ENCODE results near the gene GNG2. TPM values are rescaled to one million over a fixed set of nuclear protein-coding genes. Genes with fewer than 3 reads are reported as not detected.

Gene GNG2
- total and polyA plus RNA-seq, 2 experiments from 2014 or later, result 3.3 to 4.5 TPM

- no peak for TF ChIP-seq CTCF (IDR thresholded peaks at IDR 0.05; ENCODE audit: low read depth, low read length)
- no peak overlapping the region for H3K4me3 ChIP-seq
- H3K27me3 ChIP-seq, result no peaks in the 10 kb centered on the region
- H3K4me1 ChIP-seq (ENCODE audit: low read depth), result peaks cover 7% of the 10 kb centered on the region
- no peaks in the 10 kb centered on the region for H3K9me3 ChIP-seq (ENCODE audit: low read depth)
- H3K36me3 ChIP-seq, result no peaks in the 10 kb centered on the region
- peak in 1 of 2 donors; percentile 66 for DNase-seq (ENCODE audit: low read depth in 1 of 2, low spot score in 1 of 2)
- H3K27ac ChIP-seq, result no peak overlapping the region
Measured at GRCh38 chr14:51977075-51977474, 116.7 kb downstream of the GNG2 start.

GRCh38 chr14:51978681-51979085, 118.3 kb downstream of the GNG2 start:
- DNase-seq (ENCODE audit: low read depth in 1 of 2, low spot score in 1 of 2), result peak in 1 of 2 donors; percentile 63
- H3K4me1 ChIP-seq (ENCODE audit: low read depth), result peaks cover 7% of the 10 kb centered on the region
- H3K36me3 ChIP-seq, result no peaks in the 10 kb centered on the region
- no peaks in the 10 kb centered on the region for H3K9me3 ChIP-seq (ENCODE audit: low read depth)
- H3K27ac ChIP-seq, result no peak overlapping the region
- no peak overlapping the region for H3K4me3 ChIP-seq
- TF ChIP-seq CTCF (IDR thresholded peaks at IDR 0.05; ENCODE audit: low read depth, low read length), result no peak
- H3K27me3 ChIP-seq, result no peaks in the 10 kb centered on the region

- H3K27me3 ChIP-seq, result no peaks in the 10 kb centered on the region
- no peak overlapping the region for H3K4me3 ChIP-seq
- peaks cover 7% of the 10 kb centered on the region for H3K4me1 ChIP-seq (ENCODE audit: low read depth)
- no peaks in the 10 kb centered on the region for H3K36me3 ChIP-seq
- no peaks in the 10 kb centered on the region for H3K9me3 ChIP-seq (ENCODE audit: low read depth)
- peak; percentile 82 for TF ChIP-seq CTCF (IDR thresholded peaks at IDR 0.05; ENCODE audit: low read depth, low read length)
- no peak overlapping the region for H3K27ac ChIP-seq
- peak; percentile 88 to 91 for DNase-seq (ENCODE audit: low read depth in 1 of 2, low spot score in 1 of 2)
Measured at GRCh38 chr14:51979088-51979709, 118.8 kb downstream of the GNG2 start.

- Histone ChIP-seq H3K27me3 (no peaks in the 10 kb centered on the region), H3K36me3 (no peaks in the 10 kb centered on the region), H3K27ac (no peak overlapping the region), H3K9me3 (ENCODE audit: low read depth) (no peaks in the 10 kb centered on the region), H3K4me3 (no peak overlapping the region), H3K4me1 (ENCODE audit: low read depth) (peaks cover 7% of the 10 kb centered on the region)
- no peak for TF ChIP-seq CTCF (IDR thresholded peaks at IDR 0.05; ENCODE audit: low read depth, low read length)
- no peak for DNase-seq (ENCODE audit: low read depth in 1 of 2, low spot score in 1 of 2)
Measured at GRCh38 chr14:51981218-51981854, 120.9 kb downstream of the GNG2 start.

- DNase-seq (ENCODE audit: low read depth in 1 of 2, low spot score in 1 of 2), result no peak
- no peaks in the 10 kb centered on the region for H3K9me3 ChIP-seq (ENCODE audit: low read depth)
- peaks cover 20% of the 10 kb centered on the region for H3K36me3 ChIP-seq
- peak overlapping the region; percentile 91 for H3K4me3 ChIP-seq
- H3K27me3 ChIP-seq, result no peaks in the 10 kb centered on the region
- TF ChIP-seq CTCF (IDR thresholded peaks at IDR 0.05; ENCODE audit: low read depth, low read length), result no peak
- H3K27ac ChIP-seq, result peak overlapping the region; percentile 90
- H3K4me1 ChIP-seq (ENCODE audit: low read depth), result peaks cover 17% of the 10 kb centered on the region
Measured at GRCh38 chr14:51988221-51988620, 127.8 kb downstream of the GNG2 start.
